ENCODE results near the gene ATP10B. TPM values are rescaled to one million over a fixed set of nuclear protein-coding genes. Genes with fewer than 3 reads are reported as not detected.

The ATP10B gene
- total RNA-seq, 5 donors from 2014 or later (not counting 1 experiment from before 2014, with no cell fraction given), result 0.07 to 0.12 (median 0.09) TPM; not detected in 2

- WGBS (ENCODE audit: insufficient coverage), result 14% methylated on average over 1 of the region's 3 CpGs
- no peak overlapping the region for H3K27ac ChIP-seq (ENCODE audit: low read length)
- peaks cover 5 to 15% of the 10 kb centered on the region in 2 donors for H3K27me3 Mint-ChIP-seq
- H3K4me1 ChIP-seq (ENCODE audit: control insufficient read depth in 1 of 2, extremely low read depth in 1 of 2, insufficient read depth in 2 of 2, low read length in 2 of 2), result no peaks in the 10 kb centered on the region
- no peaks in the 10 kb centered on the region for H3K9me3 ChIP-seq
- H3K4me1 Mint-ChIP-seq, result no peaks in the 10 kb centered on the region
- no peaks in the 10 kb centered on the region for H3K9me3 Mint-ChIP-seq
- no peak overlapping the region for H3K4me3 Mint-ChIP-seq
- no peaks in the 10 kb centered on the region for H3K36me3 Mint-ChIP-seq
- no peaks in the 10 kb centered on the region for H3K36me3 ChIP-seq (ENCODE audit: control insufficient read depth in 2 of 2, extremely low read depth in 1 of 2, insufficient read depth in 1 of 2, low read length in 1 of 2)
- ATAC-seq (replicated peaks in 1 of 4) (no peak), DNase-seq (no peak)
- H3K27me3 ChIP-seq (replicated peaks in 1 of 2; ENCODE audit: control insufficient read depth in 2 of 2, extremely low read depth in 1 of 2, insufficient read depth in 2 of 2, low read length in 1 of 2), result peaks cover 0 to 6% of the 10 kb centered on the region in 2 experiments
- ChIA-PET CTCF (interaction anchor here in 1 of 2 donors (0.5 kb wide), 1 partner anchor 13 kb away, joined by 5 read pairs; no protein-coding TSS in a partner anchor), POLR2A (no interaction called here)
- H3K27ac Mint-ChIP-seq, result no peak overlapping the region
- H3K4me3 ChIP-seq (ENCODE audit: control insufficient read depth in 1 of 2, extremely low read depth in 1 of 2, low read length in 1 of 2), result no peak overlapping the region
These were observed 232.6 kb downstream of the ATP10B start for GRCh38 chr5:160619381-160619780.

- CTCF ChIA-PET, result no interaction called here
- no peaks in the 10 kb centered on the region for H3K9me3 ChIP-seq
- peaks cover 0 to 6% of the 10 kb centered on the region in 2 experiments for H3K27me3 ChIP-seq (replicated peaks in 1 of 2; ENCODE audit: control insufficient read depth in 2 of 2, extremely low read depth in 1 of 2, insufficient read depth in 2 of 2, low read length in 1 of 2)
- Mint-ChIP-seq H3K36me3 (no peaks in the 10 kb centered on the region), H3K4me3 (no peak overlapping the region), H3K27ac (no peak overlapping the region), H3K27me3 (peaks cover 5 to 10% of the 10 kb centered on the region in 2 donors), H3K4me1 (no peaks in the 10 kb centered on the region), H3K9me3 (no peaks in the 10 kb centered on the region)
- H3K36me3 ChIP-seq (ENCODE audit: control insufficient read depth in 2 of 2, extremely low read depth in 1 of 2, insufficient read depth in 1 of 2, low read length in 1 of 2), result no peaks in the 10 kb centered on the region
- no CpG with 5 or more reads among the region's 1 CpG for WGBS (ENCODE audit: insufficient coverage)
- DNase-seq, result no peak
- no peak overlapping the region for H3K4me3 ChIP-seq (ENCODE audit: control insufficient read depth in 1 of 2, extremely low read depth in 1 of 2, low read length in 1 of 2)
- no peak for ATAC-seq (replicated peaks in 1 of 4)
- H3K4me1 ChIP-seq (ENCODE audit: control insufficient read depth in 1 of 2, extremely low read depth in 1 of 2, insufficient read depth in 2 of 2, low read length in 2 of 2), result no peaks in the 10 kb centered on the region
- POLR2A ChIA-PET, result no interaction called here
- no peak overlapping the region for H3K27ac ChIP-seq (ENCODE audit: low read length)
These were observed 233.7 kb downstream of the ATP10B start for GRCh38 chr5:160618286-160618685.

GRCh38 chr5:160616712-160617497, 235.1 kb downstream of the ATP10B start:
- H3K27ac Mint-ChIP-seq, result no peak overlapping the region
- H3K36me3 ChIP-seq (ENCODE audit: control insufficient read depth in 2 of 2, extremely low read depth in 1 of 2, insufficient read depth in 1 of 2, low read length in 1 of 2), result no peaks in the 10 kb centered on the region
- no CpG with 5 or more reads among the region's 4 CpGs for WGBS (ENCODE audit: insufficient coverage)
- H3K36me3 Mint-ChIP-seq, result no peaks in the 10 kb centered on the region
- no peak for DNase-seq
- ChIA-PET POLR2A (no interaction called here), CTCF (interaction anchor here in 1 of 2 donors (0.5 kb wide), 1 partner anchor 429 kb away, joined by 3 read pairs; no protein-coding TSS in a partner anchor)
- no peak overlapping the region for H3K4me3 Mint-ChIP-seq
- no peak for ATAC-seq (replicated peaks in 1 of 4)
- peaks cover 0 to 4% of the 10 kb centered on the region in 2 donors for H3K27me3 Mint-ChIP-seq
- no peaks in the 10 kb centered on the region for H3K9me3 Mint-ChIP-seq
- no peak overlapping the region for H3K27ac ChIP-seq (ENCODE audit: low read length)
- H3K9me3 ChIP-seq, result no peaks in the 10 kb centered on the region
- H3K4me3 ChIP-seq (ENCODE audit: control insufficient read depth in 1 of 2, extremely low read depth in 1 of 2, low read length in 1 of 2), result no peak overlapping the region
- H3K27me3 ChIP-seq (replicated peaks in 1 of 2; ENCODE audit: control insufficient read depth in 2 of 2, extremely low read depth in 1 of 2, insufficient read depth in 2 of 2, low read length in 1 of 2), result peaks cover 0 to 6% of the 10 kb centered on the region in 2 experiments
- no peaks in the 10 kb centered on the region for H3K4me1 Mint-ChIP-seq
- H3K4me1 ChIP-seq (ENCODE audit: control insufficient read depth in 1 of 2, extremely low read depth in 1 of 2, insufficient read depth in 2 of 2, low read length in 2 of 2), result no peaks in the 10 kb centered on the region

DNA sequence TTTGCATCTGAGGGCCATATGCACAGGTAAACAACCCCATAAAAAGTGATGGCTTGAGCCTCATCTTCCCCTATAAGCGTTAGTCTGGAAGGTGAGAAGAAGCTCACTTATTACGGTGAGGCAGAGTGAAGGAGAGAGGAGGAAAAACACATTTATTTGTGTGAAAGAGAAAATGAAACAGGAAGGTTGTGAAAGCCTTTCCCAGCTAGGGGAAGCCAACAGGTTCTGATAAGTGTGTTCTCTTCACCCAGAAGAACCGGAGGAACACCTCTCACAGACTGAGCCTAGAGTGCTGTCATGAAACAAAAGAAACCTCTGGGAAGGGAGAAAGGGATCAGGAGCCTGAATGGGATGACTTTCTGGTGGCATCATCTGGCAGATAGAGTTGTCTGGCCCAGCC, 237.9 kb downstream of the ATP10B start:
- H3K9me3 ChIP-seq, result no peaks in the 10 kb centered on the region
- Mint-ChIP-seq H3K27ac (no peak overlapping the region), H3K36me3 (no peaks in the 10 kb centered on the region), H3K4me3 (no peak overlapping the region), H3K27me3 (peaks cover 0 to 4% of the 10 kb centered on the region in 2 donors), H3K9me3 (no peaks in the 10 kb centered on the region), H3K4me1 (no peaks in the 10 kb centered on the region)
- ChIA-PET CTCF (no interaction called here), POLR2A (no interaction called here)
- no peaks in the 10 kb centered on the region for H3K4me1 ChIP-seq (ENCODE audit: control insufficient read depth in 1 of 2, extremely low read depth in 1 of 2, insufficient read depth in 2 of 2, low read length in 2 of 2)
- H3K27ac ChIP-seq (ENCODE audit: low read length), result no peak overlapping the region
- H3K27me3 ChIP-seq (replicated peaks in 1 of 2; ENCODE audit: control insufficient read depth in 2 of 2, extremely low read depth in 1 of 2, insufficient read depth in 2 of 2, low read length in 1 of 2), result no peaks in the 10 kb centered on the region
- H3K36me3 ChIP-seq (ENCODE audit: control insufficient read depth in 2 of 2, extremely low read depth in 1 of 2, insufficient read depth in 1 of 2, low read length in 1 of 2), result no peaks in the 10 kb centered on the region
- no peak overlapping the region for H3K4me3 ChIP-seq (ENCODE audit: control insufficient read depth in 1 of 2, extremely low read depth in 1 of 2, low read length in 1 of 2)
- WGBS (ENCODE audit: insufficient coverage), result no CpG with 5 or more reads among the region's 3 CpGs
- DNase-seq, result no peak
- ATAC-seq (replicated peaks in 1 of 4), result no peak

GRCh38 chr5:160605266-160605665, 246.7 kb downstream of the ATP10B start:
- H3K4me1 ChIP-seq (ENCODE audit: control insufficient read depth in 1 of 2, extremely low read depth in 1 of 2, insufficient read depth in 2 of 2, low read length in 2 of 2), result no peaks in the 10 kb centered on the region
- no peaks in the 10 kb centered on the region for H3K36me3 Mint-ChIP-seq
- H3K27ac Mint-ChIP-seq, result no peak overlapping the region
- no peaks in the 10 kb centered on the region for H3K9me3 ChIP-seq
- H3K4me3 Mint-ChIP-seq, result no peak overlapping the region
- no peaks in the 10 kb centered on the region for H3K4me1 Mint-ChIP-seq
- no peak for DNase-seq
- ChIA-PET CTCF (no interaction called here), POLR2A (no interaction called here)
- no CpG with 5 or more reads among the region's 2 CpGs for WGBS (ENCODE audit: insufficient coverage)
- H3K27ac ChIP-seq (ENCODE audit: low read length), result no peak overlapping the region
- no peak for ATAC-seq (replicated peaks in 1 of 4)
- no peaks in the 10 kb centered on the region for H3K27me3 Mint-ChIP-seq
- H3K9me3 Mint-ChIP-seq, result peaks cover 0 to 4% (median 0%) of the 10 kb centered on the region in 3 donors
- no peaks in the 10 kb centered on the region for H3K27me3 ChIP-seq (replicated peaks in 1 of 2; ENCODE audit: control insufficient read depth in 2 of 2, extremely low read depth in 1 of 2, insufficient read depth in 2 of 2, low read length in 1 of 2)
- H3K36me3 ChIP-seq (ENCODE audit: control insufficient read depth in 2 of 2, extremely low read depth in 1 of 2, insufficient read depth in 1 of 2, low read length in 1 of 2), result no peaks in the 10 kb centered on the region
- H3K4me3 ChIP-seq (ENCODE audit: control insufficient read depth in 1 of 2, extremely low read depth in 1 of 2, low read length in 1 of 2), result no peak overlapping the region

GRCh38 chr5:160604484-160604883, 247.5 kb downstream of the ATP10B start:
- Mint-ChIP-seq H3K4me3 (no peak overlapping the region), H3K4me1 (no peaks in the 10 kb centered on the region), H3K27ac (no peak overlapping the region), H3K36me3 (no peaks in the 10 kb centered on the region), H3K9me3 (peaks cover 0 to 4% (median 0%) of the 10 kb centered on the region in 3 donors), H3K27me3 (no peaks in the 10 kb centered on the region)
- DNase-seq (no peak), ATAC-seq (replicated peaks in 1 of 4) (no peak)
- Histone ChIP-seq H3K27ac (ENCODE audit: low read length) (no peak overlapping the region), H3K4me3 (ENCODE audit: control insufficient read depth in 1 of 2, extremely low read depth in 1 of 2, low read length in 1 of 2) (no peak overlapping the region), H3K4me1 (ENCODE audit: control insufficient read depth in 1 of 2, extremely low read depth in 1 of 2, insufficient read depth in 2 of 2, low read length in 2 of 2) (no peaks in the 10 kb centered on the region), H3K27me3 (replicated peaks in 1 of 2; ENCODE audit: control insufficient read depth in 2 of 2, extremely low read depth in 1 of 2, insufficient read depth in 2 of 2, low read length in 1 of 2) (no peaks in the 10 kb centered on the region), H3K36me3 (ENCODE audit: control insufficient read depth in 2 of 2, extremely low read depth in 1 of 2, insufficient read depth in 1 of 2, low read length in 1 of 2) (no peaks in the 10 kb centered on the region), H3K9me3 (no peaks in the 10 kb centered on the region)
- ChIA-PET POLR2A (no interaction called here), CTCF (no interaction called here)
- WGBS (ENCODE audit: insufficient coverage), result no CpG with 5 or more reads among the region's 4 CpGs

Measured in T-cell (primary cell).